NOMO-1 treated with dmso at 0.1 percent for 144 hours (cell line): ENCODE measurements around the gene CCDC69.
"Not testable (repeated sequence)": the region's sequence is repeated elsewhere in the genome, so short reads cannot be mapped to it uniquely, and the experiment has no call there.

Experiments
- DNase-seq: peaks from one replicate; lab custom pipeline; 2025; ENCODE audit not compliant: unreplicated experiment; lab: John Stamatoyannopoulos, UW

CCDC69 gene, protein sequence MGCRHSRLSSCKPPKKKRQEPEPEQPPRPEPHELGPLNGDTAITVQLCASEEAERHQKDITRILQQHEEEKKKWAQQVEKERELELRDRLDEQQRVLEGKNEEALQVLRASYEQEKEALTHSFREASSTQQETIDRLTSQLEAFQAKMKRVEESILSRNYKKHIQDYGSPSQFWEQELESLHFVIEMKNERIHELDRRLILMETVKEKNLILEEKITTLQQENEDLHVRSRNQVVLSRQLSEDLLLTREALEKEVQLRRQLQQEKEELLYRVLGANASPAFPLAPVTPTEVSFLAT

DNA sequence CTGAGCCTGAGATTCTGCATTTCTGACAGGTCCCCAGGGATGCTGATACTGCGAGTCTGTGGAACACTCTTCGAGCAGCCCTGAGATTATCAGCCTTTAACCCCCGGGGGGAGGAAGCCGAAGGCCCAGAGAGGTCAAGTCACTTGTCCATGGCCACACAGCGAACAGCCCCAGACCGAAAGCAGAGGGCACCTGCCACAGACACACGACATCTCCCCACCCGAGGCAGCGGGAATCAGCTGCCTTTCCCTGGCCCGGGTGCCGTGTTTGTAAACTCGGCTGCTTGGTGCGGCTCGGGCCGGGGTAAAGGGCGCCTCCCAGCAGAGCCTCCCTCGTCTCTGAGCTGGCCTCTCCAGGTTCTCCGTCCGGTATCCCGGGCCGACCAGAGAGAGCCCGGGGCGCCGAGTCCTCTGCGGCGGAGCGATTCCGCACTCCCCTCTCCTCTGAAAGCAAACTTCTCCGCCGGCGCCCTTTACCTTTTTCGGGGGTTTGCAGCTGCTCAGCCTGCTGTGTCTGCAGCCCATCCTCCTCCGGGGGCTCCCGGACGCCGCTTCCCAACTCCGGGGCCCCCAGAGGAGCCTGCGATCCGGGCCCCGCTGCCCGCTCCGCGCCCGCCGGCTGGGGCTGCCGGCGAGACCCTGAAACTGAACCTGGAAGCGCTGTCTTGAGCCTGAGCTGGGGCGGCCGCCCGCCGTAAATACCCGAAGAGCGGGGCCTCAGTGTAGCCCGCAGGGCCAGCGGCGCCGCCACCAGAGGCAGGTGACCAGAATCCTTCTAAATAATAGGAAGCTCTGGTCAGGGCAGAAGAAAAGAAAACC is at the start of gene CCDC69:
CCDC69 (minus strand) TSS at position 646 of the 818 bp plus-strand sequence; CDS start at position 524, 122 bp downstream.
- peak; percentile 56 for DNase-seq

DNA sequence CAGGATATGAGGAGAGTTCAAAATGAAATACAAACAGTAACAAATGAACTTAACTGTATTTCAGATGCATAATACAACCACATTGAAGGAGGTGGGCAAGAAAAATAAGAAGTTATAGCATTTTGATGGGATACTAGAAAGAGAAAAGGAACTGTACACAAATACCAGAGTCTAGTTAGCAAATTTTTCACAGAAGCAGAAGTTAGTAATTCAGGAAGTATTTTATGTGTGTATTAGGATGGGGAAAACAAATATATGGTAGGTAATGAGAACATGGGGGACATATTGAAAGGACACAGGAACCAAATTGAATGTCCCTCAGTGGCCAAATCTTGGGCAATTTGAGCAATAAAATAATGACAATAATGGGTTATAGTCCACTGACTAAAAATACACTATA is 47.4 kb upstream of the CCDC69 start:
- no peak for DNase-seq

DNA sequence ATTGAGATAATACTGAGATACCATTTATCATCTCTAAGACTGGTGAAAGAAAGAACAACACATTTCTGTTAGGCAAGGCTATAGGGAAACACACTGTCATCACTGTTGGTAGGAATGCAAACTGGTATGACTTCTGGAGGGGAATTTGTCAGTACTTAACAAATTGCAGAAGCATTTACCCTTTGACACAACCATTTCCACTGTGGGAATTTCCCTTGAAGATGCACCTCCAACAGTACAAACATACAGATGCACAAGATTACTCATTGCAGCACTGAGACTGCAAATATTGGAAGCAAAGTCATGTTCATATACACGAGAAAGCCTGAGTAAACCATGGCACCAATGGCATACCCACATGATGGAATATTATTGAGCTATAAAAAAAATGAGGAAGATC is 46.7 kb upstream of the CCDC69 start:
- no peak for DNase-seq

DNA sequence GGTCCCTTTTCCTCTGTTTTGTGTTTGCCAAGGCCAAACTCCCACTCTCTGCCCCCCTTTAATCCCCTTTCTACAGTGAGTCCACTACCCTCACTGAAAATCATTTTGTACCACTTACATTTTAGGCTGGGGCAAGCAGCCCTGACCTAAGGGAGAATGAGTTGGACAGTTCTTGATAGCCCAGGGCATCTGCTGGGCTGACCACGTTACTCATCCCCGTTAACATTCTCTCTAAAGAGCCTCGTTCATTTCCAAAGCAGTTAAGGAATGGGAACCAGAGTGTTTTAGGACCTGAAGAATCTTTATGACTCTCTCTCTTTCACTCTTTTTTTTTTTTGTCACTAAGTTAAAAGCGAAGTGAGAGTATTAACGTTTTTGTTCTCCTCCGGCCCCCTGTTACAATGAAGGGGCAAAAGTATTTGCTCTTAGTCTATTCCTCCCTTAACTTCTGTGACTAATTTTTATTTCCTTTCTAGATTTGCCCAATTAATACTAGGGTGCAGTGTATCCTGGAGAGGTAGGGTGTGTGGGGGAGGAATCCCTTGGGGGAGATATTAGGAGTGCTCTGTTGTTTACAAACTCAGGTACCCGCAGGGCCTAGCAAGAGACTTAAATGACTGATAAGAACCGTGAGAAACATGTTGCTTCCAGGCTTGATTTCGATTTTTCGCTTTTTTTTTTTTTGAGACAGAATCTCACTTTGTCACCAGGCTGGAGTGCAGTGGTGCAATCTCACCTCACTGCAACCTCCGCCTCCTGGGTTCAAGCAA is 43.8 kb upstream of the CCDC69 start:
- no peak for DNase-seq

DNA sequence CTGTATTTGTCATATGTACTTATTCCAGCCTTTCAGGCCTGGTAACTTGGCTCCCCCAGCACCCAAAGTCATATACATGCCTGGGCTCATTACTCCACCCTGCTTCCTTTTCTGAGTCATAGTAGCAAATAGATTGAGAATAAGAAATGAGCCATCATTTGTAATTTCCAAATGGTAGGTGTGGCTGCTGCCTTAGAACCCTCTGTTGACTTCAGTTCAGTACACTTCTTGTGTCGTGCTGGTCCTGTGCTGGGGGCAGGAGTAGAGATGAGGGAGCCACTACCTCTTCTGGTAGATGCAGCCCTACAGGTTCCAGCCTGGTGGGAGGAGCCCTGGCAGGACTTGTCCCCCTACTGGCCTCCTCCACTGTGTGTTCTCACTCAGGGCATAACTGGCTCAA is 40.2 kb upstream of the CCDC69 start:
- no peak for DNase-seq

DNA sequence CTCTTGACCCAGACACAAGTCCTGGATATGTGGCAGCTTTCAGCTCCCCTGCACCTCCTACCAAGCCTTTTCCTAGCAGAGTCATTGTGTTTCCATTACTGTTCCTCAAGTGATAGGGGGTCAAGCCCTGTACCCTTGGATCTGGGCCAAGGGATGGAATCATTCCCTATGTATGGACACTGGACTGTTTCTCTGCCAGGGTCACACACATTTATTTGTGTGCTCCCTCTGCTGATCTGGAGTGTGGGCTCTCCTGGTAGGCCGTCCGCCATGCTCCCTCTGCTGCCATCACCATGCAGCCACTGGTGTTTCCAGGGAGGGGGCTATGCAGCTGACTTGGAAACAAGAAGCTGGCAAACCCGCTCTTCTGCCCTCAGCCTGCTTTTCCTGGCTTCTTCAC is 38.6 kb upstream of the CCDC69 start:
- DNase-seq, result no peak

DNA sequence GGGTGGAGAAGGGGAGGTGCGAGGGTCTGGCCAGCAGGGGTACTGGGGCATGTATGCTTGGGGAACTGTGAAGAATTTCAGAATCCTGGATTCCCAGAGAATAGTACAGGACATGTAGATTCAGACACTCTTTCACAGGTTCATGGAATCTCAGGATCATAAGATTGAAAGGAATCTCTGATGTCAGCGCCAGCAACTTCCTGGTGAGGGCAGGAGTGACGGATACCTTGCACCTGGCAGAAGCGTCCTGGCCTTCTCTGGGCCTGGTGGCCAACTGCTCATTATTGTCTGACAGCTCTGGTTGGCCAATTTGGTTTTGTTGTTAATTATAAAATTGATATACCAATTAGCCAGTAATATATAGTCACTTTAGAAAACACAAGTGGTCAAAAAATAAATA is 36.0 kb upstream of the CCDC69 start:
- DNase-seq, result no peak

DNA sequence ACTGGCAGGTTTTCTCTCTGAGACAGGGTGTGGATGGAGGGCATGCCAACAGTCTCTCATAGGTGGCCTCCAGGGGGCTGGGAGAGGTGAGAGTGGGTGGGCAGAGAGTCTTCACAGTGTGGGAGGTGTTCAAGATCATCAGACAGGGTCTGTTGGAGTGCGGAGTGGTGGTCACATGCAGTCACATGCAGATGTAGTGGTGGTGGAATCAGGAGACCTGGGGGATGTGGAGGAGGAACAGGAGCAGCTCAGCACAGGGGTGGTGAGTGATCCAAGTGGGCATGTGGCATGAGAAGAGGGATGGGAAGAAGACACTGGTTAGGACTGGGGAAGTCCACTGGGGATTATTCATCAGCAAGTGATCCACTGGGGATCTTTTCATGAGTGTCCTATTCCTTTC is 34.9 kb upstream of the CCDC69 start:
- no peak for DNase-seq

DNA sequence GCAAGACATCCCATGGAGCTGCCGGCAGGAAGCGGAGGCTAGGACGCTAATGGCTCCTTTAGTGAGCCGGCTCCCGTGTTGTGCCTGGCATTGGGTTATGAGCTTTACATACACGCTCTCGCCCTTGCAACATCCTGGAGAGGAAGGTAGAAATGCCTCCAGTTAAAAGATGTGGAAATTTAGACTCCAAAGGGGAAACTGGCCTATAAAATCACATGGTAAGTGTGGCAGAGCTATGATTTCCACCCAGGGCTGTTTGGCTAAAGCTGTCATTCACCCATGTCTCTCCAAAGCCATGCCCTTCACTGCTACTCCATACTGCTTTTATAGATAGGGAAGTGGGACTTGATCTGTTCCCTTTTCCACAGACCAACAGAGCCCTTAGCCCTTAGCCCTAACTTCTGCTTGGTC is 34.3 kb upstream of the CCDC69 start:
- DNase-seq, result peak; percentile 69

DNA sequence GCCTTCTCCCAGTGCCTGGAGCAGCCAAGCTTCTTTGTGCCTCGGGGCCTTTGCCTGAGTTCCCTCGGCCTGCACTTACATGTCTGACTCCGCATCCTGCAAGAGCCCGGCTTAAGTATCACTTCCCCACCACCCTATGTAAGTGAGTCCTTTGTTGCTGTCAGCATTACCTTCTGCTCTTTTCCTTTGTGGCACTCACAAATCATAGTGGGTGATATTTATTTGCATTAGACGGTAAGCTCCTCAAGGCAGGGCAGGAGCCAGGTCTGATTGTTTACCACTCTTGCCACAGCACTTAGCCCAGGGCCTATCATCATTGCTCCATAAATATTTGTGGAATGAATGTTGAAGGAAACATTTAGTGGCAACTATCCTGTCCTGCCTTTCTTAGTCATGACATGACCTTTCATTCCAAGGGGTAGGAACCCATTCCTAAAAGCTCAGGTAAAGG is 33.9 kb upstream of the CCDC69 start:
- DNase-seq, result peak; percentile 69

DNA sequence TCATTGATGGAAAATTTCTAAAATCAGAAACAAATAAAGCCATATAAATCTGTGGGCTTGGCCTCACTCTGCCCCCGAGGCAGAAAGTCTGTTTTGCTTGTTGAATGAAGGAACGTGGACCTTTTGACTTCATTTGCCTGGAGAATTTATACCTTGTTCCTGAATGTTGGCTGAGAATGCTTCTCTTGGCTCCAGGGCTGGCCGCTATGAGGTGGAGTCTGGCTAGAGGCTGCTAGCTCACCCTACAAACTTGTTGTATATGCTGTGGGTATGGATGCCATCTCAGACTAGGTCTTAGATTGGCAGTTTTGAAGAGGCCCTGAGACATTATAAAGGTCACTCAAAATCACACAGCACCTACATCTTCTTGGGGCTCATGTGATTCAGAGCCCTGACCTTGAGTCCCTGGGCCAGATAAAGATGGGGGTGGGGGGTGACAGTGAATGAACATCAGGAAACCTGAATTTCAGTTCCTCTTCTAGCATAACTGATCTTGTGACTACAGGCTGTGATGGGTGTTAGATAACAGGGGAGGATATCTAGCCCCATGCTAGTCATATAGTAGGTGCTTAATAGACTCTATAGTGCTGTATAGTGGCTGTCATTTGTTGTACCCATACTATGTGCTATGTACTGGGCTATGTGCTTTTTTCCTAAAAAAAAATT is 31.9 kb upstream of the CCDC69 start:
- peak; percentile 40 for DNase-seq

DNA sequence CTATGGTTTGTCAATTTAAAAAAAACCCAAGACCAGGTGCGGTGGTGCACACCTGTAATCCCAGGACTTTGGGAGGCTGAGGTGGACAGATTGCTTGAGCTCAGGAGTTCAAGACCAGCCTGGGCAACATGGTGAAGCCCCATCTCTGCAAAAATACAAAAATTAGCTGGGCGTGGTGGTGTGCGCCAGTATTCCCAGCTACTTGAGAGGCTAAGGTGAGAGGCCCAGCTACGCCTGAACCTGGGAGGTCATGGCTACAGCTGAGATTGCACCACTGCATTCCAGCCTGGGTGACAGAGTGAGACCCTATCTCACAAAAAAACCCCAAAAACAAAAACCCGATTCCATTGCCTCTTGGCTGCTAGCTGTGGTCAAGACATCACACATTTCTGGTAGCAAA is 31.1 kb upstream of the CCDC69 start:
- DNase-seq, result not testable (repeated sequence)

DNA sequence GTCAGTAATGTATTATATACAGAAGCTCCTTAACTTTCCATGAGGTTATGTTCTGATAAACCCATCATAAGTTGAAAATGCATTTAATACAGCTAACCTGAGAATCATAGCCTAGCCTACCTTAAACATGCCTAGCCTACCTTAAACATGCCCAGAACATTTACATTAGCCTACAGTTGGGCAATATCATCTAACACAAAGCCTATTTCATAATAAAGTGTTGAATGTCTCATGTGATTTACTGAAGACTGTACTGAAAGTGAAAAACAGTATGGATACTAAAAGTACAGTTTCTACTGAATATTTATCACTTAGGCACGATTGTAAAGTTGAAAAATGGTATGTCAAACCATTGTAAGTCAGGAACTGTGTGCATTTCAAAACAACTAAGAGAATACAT is 30.7 kb upstream of the CCDC69 start:
- no peak for DNase-seq

DNA sequence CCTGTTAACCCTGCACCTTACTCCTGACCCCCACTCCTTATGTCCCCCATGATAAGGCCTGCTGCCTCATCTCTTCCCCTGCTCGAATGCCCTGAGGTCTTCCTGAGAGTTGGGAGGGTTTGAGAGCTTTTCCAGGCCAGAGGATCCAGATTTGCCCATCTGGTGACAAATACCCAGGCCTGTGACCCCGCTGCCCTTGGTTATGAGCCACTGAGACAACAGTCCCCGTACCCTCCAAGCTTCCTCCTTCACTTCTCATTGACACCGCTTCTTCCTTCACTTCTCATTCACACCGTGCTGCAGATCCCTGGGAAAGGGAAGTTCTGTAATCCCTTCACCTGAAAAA is 29.7 kb upstream of the CCDC69 start:
- DNase-seq, result peak; percentile 9

DNA sequence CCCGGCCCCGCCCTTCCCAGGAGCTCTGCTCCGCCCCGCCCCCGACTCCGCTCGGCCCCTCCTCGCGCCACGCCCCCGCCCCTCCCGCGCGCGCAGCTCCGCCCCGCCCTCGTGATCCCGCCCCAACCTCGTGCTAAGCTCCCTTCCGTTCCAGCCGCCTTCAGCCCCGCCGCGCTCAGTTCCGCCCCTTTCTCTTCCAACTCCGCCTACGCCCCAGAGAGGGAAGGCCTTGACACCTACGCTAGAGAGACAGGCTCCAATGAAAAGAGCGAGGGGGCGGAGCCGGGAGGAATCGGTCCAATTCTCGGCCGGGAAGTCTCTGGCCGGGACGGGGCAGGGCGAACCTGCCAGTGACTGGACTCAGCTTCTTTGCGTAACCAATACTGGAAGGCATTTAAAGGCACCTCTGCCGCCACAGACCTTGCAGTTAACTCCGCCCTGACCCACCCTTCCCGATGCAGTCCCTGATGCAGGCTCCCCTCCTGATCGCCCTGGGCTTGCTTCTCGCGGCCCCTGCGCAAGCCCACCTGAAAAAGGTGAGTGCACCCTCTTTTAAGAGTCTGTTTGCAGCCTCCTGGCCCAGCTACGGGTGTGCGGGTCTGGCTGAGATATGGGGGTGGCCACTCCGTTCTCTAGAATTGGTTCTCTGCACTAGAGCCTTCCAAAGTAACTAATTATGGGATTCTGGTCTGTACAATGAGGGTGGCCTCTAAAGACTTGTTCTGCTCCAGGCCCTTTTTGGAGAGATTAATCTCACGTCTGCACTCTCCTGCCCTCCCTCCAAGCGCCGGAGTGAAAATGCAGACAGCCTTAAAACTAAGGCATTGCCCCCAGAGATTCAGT is 29.1 kb upstream of the CCDC69 start, which contains the start of gene GM2A:
GM2A (plus strand) TSS at position 424 of the 843 bp plus-strand sequence; CDS start at position 456, 32 bp downstream.
- DNase-seq, result peak; percentile 100

DNA sequence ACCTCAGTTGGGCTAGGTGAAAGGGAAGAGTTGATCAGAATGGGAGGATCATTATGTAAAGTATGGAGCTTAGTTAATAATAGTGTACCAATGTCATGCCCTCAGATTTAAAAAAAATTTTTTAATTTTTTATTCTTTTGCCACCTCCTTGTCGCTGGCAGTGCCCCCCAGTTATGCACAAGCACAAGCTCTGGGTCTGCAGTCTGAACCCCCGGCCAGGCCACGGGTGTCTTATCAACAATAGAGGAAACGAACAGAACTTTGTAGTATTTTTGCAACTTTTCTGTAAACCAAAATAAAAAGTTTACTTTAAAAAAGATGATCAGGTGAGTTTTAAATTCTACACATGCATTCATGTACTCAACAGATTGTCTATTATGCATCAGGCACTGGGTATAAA is 27.7 kb upstream of the CCDC69 start:
- no peak for DNase-seq

DNA sequence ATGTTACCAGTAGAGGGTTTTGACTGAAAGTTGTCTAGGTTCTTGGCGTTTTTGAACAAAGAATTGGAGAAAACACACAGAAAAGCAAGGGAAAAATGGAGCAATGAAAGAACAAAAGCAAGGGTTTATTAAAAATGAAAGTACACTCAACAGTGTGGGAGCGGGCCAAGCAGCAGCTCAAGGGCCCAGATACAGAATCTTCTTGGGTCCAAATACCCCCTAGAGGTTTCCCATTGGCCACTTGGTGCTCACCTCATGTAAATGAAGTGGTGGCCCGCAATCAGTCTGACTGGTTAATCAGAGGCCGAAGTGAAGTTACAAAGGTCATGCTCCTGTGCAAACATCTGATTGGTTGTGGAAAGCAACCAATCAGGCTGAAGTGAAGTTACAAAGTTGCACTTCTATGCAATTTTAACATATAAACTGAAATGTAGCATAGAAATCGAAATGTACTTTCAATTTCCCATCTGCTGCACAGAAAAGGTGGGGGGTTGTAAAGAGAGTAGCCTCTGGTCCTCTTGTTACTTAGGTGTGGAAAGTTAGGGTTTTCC is 27.2 kb upstream of the CCDC69 start:
- DNase-seq, result no peak

DNA sequence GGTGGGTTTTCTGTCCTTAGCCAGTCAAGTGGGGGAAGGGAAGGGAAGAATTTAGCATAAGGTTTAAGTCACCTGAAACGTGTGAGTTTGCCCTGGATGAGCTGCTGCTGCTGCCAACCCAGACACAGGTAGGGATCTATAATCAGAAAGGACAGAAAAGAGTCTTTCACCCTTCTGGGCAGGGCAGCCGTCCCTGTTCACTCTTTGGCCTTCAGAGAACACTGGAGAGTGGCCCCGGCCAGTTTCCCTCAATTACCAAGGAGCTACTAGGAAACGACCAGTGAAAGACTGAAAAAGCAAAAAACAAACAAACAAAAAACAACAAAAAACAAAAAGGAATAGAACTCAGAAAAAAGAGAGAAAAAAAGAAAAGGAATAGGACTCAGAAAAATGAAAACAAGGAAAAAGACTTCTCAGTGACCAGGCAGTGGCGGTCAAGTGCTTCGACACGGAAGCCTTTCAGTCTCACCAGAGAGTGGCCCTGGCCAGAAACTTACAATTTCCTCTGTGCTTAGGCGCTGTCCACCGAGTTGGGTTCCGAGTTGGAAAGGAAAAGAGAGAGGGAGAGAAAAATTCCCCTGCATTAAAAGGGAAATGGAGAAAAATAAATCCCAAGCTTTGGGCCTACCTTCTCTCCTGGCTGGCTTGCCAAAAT is 26.6 kb upstream of the CCDC69 start:
- DNase-seq, result no peak

DNA sequence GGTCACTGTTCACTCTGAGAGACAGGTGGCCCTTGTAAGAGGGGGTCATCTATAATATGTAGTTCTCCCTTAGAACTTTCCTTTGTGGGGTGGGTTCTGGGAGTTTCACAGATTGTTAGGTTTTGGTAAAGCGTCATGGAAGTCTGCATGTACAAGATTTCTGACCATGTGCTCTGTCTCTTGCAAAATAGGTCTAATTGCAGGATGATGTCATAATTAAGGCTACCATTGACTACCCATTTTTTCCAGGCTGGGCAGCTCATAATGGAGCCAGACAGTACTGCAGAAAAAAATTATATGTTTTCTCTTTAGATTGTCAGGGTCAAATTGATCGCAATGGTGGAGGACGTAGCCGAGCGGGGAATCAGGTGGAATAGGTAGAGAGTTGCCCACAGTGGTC is 25.4 kb upstream of the CCDC69 start:
- peak; percentile 40 for DNase-seq
